ENCODE results near the gene GPC6.

- TF ChIP-seq CTCF (IDR thresholded peaks at IDR 0.05; ENCODE audit: insufficient read depth, low read length, poor library complexity, severe bottlenecking) (no peak), EZH2phosphoT487 (conservative IDR thresholded peaks at IDR 0.05; ENCODE audit: low read length) (no peak)
Observed at GRCh38 chr13:94182185-94182761, 955.7 kb downstream of the GPC6 start.
